ENCODE results near the gene INSRR.

Gene INSRR

GRCh38 chr1:156804572-156805243 lies 54.2 kb downstream of the INSRR start:
- no peak for DNase-seq (ENCODE audit: low read depth)

- no peak for DNase-seq (ENCODE audit: low read depth)
Measured at GRCh38 chr1:156804026-156804425, 54.9 kb downstream of the INSRR start.

- no peak for DNase-seq (ENCODE audit: low read depth)
Measured at GRCh38 chr1:156803086-156803851, 55.6 kb downstream of the INSRR start.

- DNase-seq (ENCODE audit: low read depth): no peak
Measured at GRCh38 chr1:156802421-156802935, 56.4 kb downstream of the INSRR start.

- no peak for DNase-seq (ENCODE audit: low read depth)
Measured at GRCh38 chr1:156801409-156802121, 57.4 kb downstream of the INSRR start.

- DNase-seq (ENCODE audit: low read depth): peak; percentile 48
Measured at GRCh38 chr1:156797212-156797871, 61.6 kb downstream of the INSRR start.

- no peak for DNase-seq (ENCODE audit: low read depth)
Measured at GRCh38 chr1:156796340-156797097, 62.4 kb downstream of the INSRR start.

- DNase-seq (ENCODE audit: low read depth): no peak
Measured at GRCh38 chr1:156795787-156796186, 63.1 kb downstream of the INSRR start.

GRCh38 chr1:156795374-156795733 lies 63.6 kb downstream of the INSRR start:
- no peak for DNase-seq (ENCODE audit: low read depth)

- no peak for DNase-seq (ENCODE audit: low read depth)
Measured at GRCh38 chr1:156794506-156795373, 64.2 kb downstream of the INSRR start.
